NCI-H2107 (cell line): Measurements from ENCODE around the gene LUC7L3.
"Not testable (repeated sequence)": the region's sequence is repeated elsewhere in the genome, so short reads cannot be mapped to it uniquely, and the experiment has no call there.

Source experiments
- DNase-seq: peaks from one replicate; lab custom pipeline; 2025; lab: John Stamatoyannopoulos, UW

The LUC7L3 gene

GRCh38 chr17:50783193-50783660 lies 63.8 kb downstream of the LUC7L3 start:
- peak; percentile 82 for DNase-seq

GRCh38 chr17:50783905-50784304 lies 64.5 kb downstream of the LUC7L3 start:
- DNase-seq: no peak

- no peak for DNase-seq
Measured at GRCh38 chr17:50785126-50785525, 65.7 kb downstream of the LUC7L3 start.

- no peak for DNase-seq
Measured at GRCh38 chr17:50785946-50786570, 66.7 kb downstream of the LUC7L3 start.

- no peak for DNase-seq
Measured at GRCh38 chr17:50787106-50787505, 67.7 kb downstream of the LUC7L3 start.

GRCh38 chr17:50790618-50791017 lies 71.2 kb downstream of the LUC7L3 start:
- DNase-seq: no peak

- no peak for DNase-seq
Measured at GRCh38 chr17:50792132-50792531, 72.7 kb downstream of the LUC7L3 start.

GRCh38 chr17:50793007-50793406 lies 73.6 kb downstream of the LUC7L3 start:
- DNase-seq: no peak

GRCh38 chr17:50794361-50794760 lies 75.0 kb downstream of the LUC7L3 start:
- DNase-seq: no peak

GRCh38 chr17:50797135-50797810 lies 77.9 kb downstream of the LUC7L3 start:
- DNase-seq: no peak

- no peak for DNase-seq
Measured at GRCh38 chr17:50798424-50799288, 79.3 kb downstream of the LUC7L3 start.

GRCh38 chr17:50799582-50799981 lies 80.2 kb downstream of the LUC7L3 start:
- no peak for DNase-seq

GRCh38 chr17:50800196-50800700 lies 80.8 kb downstream of the LUC7L3 start:
- DNase-seq: no peak

GRCh38 chr17:50802609-50803571 lies 83.5 kb downstream of the LUC7L3 start:
- no peak for DNase-seq

- DNase-seq: no peak
Measured at GRCh38 chr17:50803676-50804075, 84.3 kb downstream of the LUC7L3 start.

- DNase-seq: not testable (repeated sequence)
Measured at GRCh38 chr17:50804749-50805475, 85.5 kb downstream of the LUC7L3 start.

- no peak for DNase-seq
Measured at GRCh38 chr17:50805486-50805885, 86.1 kb downstream of the LUC7L3 start.
